PFSK-1 (cell line): ENCODE measurements around the gene UGCG.

ENCODE experiments used
- FOXP2 ChIP-seq: optimal IDR thresholded peaks from 2 replicates; pipeline ENCODE3; 2011; ENCODE audit warnings: borderline replicate concordance, control low read depth, inconsistent platforms; ENCODE audit not compliant: insufficient read depth; ENCODE audit errors: extremely low read length, extremely low read depth
- POLR2AphosphoS5 ChIP-seq: IDR thresholded peaks from 2 replicates; pipeline ENCODE4 v1.6.1; 2012; ENCODE audit warnings: low read depth, mild to moderate bottlenecking, control low read depth, low read length, moderate library complexity
- REST ChIP-seq, 2 experiments: IDR thresholded peaks; 2 replicates each; pipeline versions ENCODE4 v1.6.1 to v1.8.0; 2011 to 2012; ENCODE audit warnings: low read depth in 2 of 2, low read length in 2 of 2, control low read depth in 1 of 2, inconsistent platforms in 1 of 2, mild to moderate bottlenecking in 1 of 2, moderate library complexity in 1 of 2; ENCODE audit not compliant: insufficient read depth in 1 of 2
- SIN3A ChIP-seq: IDR thresholded peaks from 2 replicates; pipeline ENCODE4 v1.6.1; 2012; ENCODE audit warnings: mild to moderate bottlenecking, low read length, moderate library complexity, borderline replicate concordance; ENCODE audit not compliant: insufficient read depth
- TAF1 ChIP-seq: IDR thresholded peaks from 2 replicates; pipeline ENCODE4 v1.6.1; 2012; ENCODE audit warnings: low read length, control low read depth, borderline replicate concordance; ENCODE audit not compliant: insufficient read depth

The UGCG gene

GRCh38 chr9:111928359-111928720 lies 31.7 kb downstream of the UGCG start:
- TF ChIP-seq FOXP2, result no peak
- TF ChIP-seq REST (IDR thresholded peaks at IDR 0.05; ENCODE audit: insufficient read depth in 1 of 2, low read depth in 2 of 2, low read length in 2 of 2), result no peak
- no peak for TF ChIP-seq TAF1
- TF ChIP-seq POLR2AphosphoS5, result no peak
- TF ChIP-seq SIN3A, result no peak

GRCh38 chr9:111934747-111935146 lies 38.1 kb downstream of the UGCG start:
- TF ChIP-seq SIN3A (no peak), FOXP2 (no peak), REST (IDR thresholded peaks at IDR 0.05; ENCODE audit: insufficient read depth in 1 of 2, low read depth in 2 of 2, low read length in 2 of 2) (no peak), TAF1 (no peak), POLR2AphosphoS5 (no peak)

GRCh38 chr9:111936391-111936790 lies 39.8 kb downstream of the UGCG start:
- TF ChIP-seq POLR2AphosphoS5, result no peak
- no peak for TF ChIP-seq TAF1
- no peak for TF ChIP-seq FOXP2
- no peak for TF ChIP-seq SIN3A
- no peak for TF ChIP-seq REST (IDR thresholded peaks at IDR 0.05; ENCODE audit: insufficient read depth in 1 of 2, low read depth in 2 of 2, low read length in 2 of 2)

- TF ChIP-seq POLR2AphosphoS5, result no peak
- TF ChIP-seq REST (IDR thresholded peaks at IDR 0.05; ENCODE audit: insufficient read depth in 1 of 2, low read depth in 2 of 2, low read length in 2 of 2), result no peak
- TF ChIP-seq SIN3A, result no peak
- TF ChIP-seq FOXP2, result no peak
Measured at GRCh38 chr9:111937301-111937700, 40.7 kb downstream of the UGCG start.

- TF ChIP-seq POLR2AphosphoS5 (no peak), TAF1 (no peak), FOXP2 (no peak), SIN3A (no peak), REST (IDR thresholded peaks at IDR 0.05; ENCODE audit: insufficient read depth in 1 of 2, low read depth in 2 of 2, low read length in 2 of 2) (no peak)
Measured at GRCh38 chr9:111937781-111938426, 41.3 kb downstream of the UGCG start.
